ENCODE data around the gene KPNA1.

KPNA1 gene

GRCh38 chr3:122560680-122561079 lies 45.9 kb upstream of the KPNA1 start:
- no peaks in the 10 kb centered on the region for H3K27me3 ChIP-seq (ENCODE audit: insufficient read depth, low read depth)
- H3K4me2 ChIP-seq: no peak overlapping the region
- no peak overlapping the region for H3K4me3 ChIP-seq (IDR thresholded peaks at IDR 0.05; ENCODE audit: insufficient read depth, low read depth, low read length)
- TF ChIP-seq CTCF (conservative IDR thresholded peaks at IDR 0.05; ENCODE audit: low read depth, low read length): peak; percentile 63
- H3K4me1 ChIP-seq (ENCODE audit: low read depth, poor library complexity, severe bottlenecking): peaks cover 11% of the 10 kb centered on the region
- no peak overlapping the region for H3K27ac ChIP-seq
- H3K79me2 ChIP-seq (ENCODE audit: insufficient read depth, low read depth): no peaks in the 10 kb centered on the region; the same call in 1 of the 2 replicates
- H2AFZ ChIP-seq (ENCODE audit: low read depth): no peak overlapping the region
- no peaks in the 10 kb centered on the region for H3K36me3 ChIP-seq (ENCODE audit: insufficient read depth)
- H4K20me1 ChIP-seq (ENCODE audit: insufficient read depth): no peaks in the 10 kb centered on the region
- H3K9ac ChIP-seq: no peak overlapping the region

- Histone ChIP-seq H3K27ac (no peak overlapping the region), H3K79me2 (ENCODE audit: insufficient read depth, low read depth) (no peaks in the 10 kb centered on the region; the same call in 1 of the 2 replicates), H3K27me3 (ENCODE audit: insufficient read depth, low read depth) (no peaks in the 10 kb centered on the region), H3K36me3 (ENCODE audit: insufficient read depth) (no peaks in the 10 kb centered on the region), H4K20me1 (ENCODE audit: insufficient read depth) (no peaks in the 10 kb centered on the region), H3K4me3 (IDR thresholded peaks at IDR 0.05; ENCODE audit: insufficient read depth, low read depth, low read length) (no peak overlapping the region), H3K9ac (no peak overlapping the region), H3K4me2 (no peak overlapping the region), H2AFZ (ENCODE audit: low read depth) (no peak overlapping the region), H3K4me1 (ENCODE audit: low read depth, poor library complexity, severe bottlenecking) (peaks cover 8% of the 10 kb centered on the region)
- TF ChIP-seq CTCF (conservative IDR thresholded peaks at IDR 0.05; ENCODE audit: low read depth, low read length): no peak
Observed at GRCh38 chr3:122559906-122560305, 45.2 kb upstream of the KPNA1 start.

GRCh38 chr3:122558605-122559004 lies 43.9 kb upstream of the KPNA1 start:
- Histone ChIP-seq H3K27me3 (ENCODE audit: insufficient read depth, low read depth) (no peaks in the 10 kb centered on the region), H3K9ac (no peak overlapping the region), H3K4me2 (no peak overlapping the region), H3K79me2 (ENCODE audit: insufficient read depth, low read depth) (no peaks in the 10 kb centered on the region), H2AFZ (ENCODE audit: low read depth) (no peak overlapping the region), H3K4me1 (ENCODE audit: low read depth, poor library complexity, severe bottlenecking) (peaks cover 2% of the 10 kb centered on the region), H3K36me3 (ENCODE audit: insufficient read depth) (no peaks in the 10 kb centered on the region), H3K27ac (no peak overlapping the region), H3K4me3 (IDR thresholded peaks at IDR 0.05; ENCODE audit: insufficient read depth, low read depth, low read length) (no peak overlapping the region), H4K20me1 (ENCODE audit: insufficient read depth) (no peaks in the 10 kb centered on the region)
- no peak for TF ChIP-seq CTCF (conservative IDR thresholded peaks at IDR 0.05; ENCODE audit: low read depth, low read length)

- no peak for TF ChIP-seq CTCF (conservative IDR thresholded peaks at IDR 0.05; ENCODE audit: low read depth, low read length)
- H2AFZ ChIP-seq (ENCODE audit: low read depth): no peak overlapping the region
- H4K20me1 ChIP-seq (ENCODE audit: insufficient read depth): no peaks in the 10 kb centered on the region
- no peaks in the 10 kb centered on the region for H3K79me2 ChIP-seq (ENCODE audit: insufficient read depth, low read depth)
- no peak overlapping the region for H3K9ac ChIP-seq
- no peaks in the 10 kb centered on the region for H3K36me3 ChIP-seq (ENCODE audit: insufficient read depth)
- no peak overlapping the region for H3K27ac ChIP-seq
- no peak overlapping the region for H3K4me2 ChIP-seq
- no peaks in the 10 kb centered on the region for H3K27me3 ChIP-seq (ENCODE audit: insufficient read depth, low read depth)
- no peaks in the 10 kb centered on the region for H3K4me1 ChIP-seq (ENCODE audit: low read depth, poor library complexity, severe bottlenecking)
- no peak overlapping the region for H3K4me3 ChIP-seq (IDR thresholded peaks at IDR 0.05; ENCODE audit: insufficient read depth, low read depth, low read length)
Observed at GRCh38 chr3:122557356-122557755, 42.6 kb upstream of the KPNA1 start.
